CD4-positive, alpha-beta T cell treated with Interleukin-15 for 1 hour (primary cell): ENCODE data around the gene SARS2.
A peak's percentile ranks its signal among the peaks of the same experiment; 100 is the strongest.
"Not testable (repeated sequence)": the region's sequence is repeated elsewhere in the genome, so short reads cannot be mapped to it uniquely, and the experiment has no call there.

Experiments used
- DNase-seq: peaks from one replicate; pipeline ENCODE4 v3.0.0-alpha.2; 2020

The SARS2 gene, protein sequence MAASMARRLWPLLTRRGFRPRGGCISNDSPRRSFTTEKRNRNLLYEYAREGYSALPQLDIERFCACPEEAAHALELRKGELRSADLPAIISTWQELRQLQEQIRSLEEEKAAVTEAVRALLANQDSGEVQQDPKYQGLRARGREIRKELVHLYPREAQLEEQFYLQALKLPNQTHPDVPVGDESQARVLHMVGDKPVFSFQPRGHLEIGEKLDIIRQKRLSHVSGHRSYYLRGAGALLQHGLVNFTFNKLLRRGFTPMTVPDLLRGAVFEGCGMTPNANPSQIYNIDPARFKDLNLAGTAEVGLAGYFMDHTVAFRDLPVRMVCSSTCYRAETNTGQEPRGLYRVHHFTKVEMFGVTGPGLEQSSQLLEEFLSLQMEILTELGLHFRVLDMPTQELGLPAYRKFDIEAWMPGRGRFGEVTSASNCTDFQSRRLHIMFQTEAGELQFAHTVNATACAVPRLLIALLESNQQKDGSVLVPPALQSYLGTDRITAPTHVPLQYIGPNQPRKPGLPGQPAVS

DNA sequence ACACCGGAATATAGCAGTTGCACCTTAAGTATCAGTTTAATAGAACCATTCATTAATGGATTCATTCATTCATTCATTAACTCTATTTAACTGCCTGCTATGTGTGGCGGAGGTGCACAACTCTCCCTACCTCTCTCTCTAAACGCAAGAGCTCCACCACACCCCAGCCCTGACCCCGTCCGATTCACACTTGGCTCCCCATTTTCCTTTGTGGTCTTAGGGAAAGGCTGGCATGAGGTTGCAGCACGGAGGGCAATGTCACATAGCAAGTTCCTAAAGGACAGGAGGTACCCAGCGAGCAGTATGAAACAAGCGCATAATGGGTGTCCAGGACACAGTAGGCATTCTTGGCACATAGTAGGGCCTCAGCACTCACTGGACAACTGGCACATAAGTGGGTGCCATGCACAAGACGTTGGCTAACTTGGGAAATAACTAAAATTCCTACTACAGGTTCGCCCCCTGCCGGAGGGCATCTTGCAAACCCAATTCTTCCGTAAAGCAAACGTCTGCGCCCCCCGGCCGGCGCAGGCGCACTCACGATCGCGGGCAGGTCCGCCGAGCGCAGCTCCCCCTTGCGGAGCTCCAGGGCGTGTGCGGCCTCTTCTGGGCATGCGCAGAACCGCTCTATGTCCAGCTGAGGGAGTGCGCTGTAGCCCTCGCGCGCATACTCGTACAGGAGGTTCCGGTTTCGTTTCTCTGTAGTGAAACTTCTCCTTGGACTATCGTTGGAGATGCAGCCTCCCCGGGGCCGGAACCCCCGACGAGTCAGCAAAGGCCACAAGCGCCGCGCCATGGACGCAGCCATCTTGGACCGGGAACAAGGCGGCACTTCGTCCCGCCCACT is at the start of gene SARS2:
SARS2 (minus strand) TSS at position 835 of the 847 bp plus-strand sequence; CDS start at position 808, 27 bp downstream.
- DNase-seq = peak; percentile 94

DNA sequence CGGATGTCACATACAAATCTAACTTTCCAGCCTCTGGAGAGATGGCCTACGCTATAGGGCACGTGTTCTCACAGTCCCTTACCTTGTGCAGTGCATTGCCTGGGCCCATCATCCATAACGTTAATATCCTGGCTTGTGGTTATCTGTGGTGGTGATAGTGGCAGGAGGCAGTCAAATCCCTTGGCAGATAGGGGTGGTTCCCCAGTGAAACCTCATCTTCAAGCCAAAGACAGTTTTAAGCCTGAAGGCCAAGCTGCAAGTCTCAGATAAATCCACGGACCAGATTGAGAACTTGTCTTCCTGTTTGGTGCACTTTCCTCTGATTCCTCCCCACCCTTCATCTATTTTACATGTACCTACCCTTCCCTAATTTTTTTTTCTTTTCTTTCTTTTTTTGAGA is 49.2 kb upstream of the SARS2 start:
- no peak for DNase-seq

DNA sequence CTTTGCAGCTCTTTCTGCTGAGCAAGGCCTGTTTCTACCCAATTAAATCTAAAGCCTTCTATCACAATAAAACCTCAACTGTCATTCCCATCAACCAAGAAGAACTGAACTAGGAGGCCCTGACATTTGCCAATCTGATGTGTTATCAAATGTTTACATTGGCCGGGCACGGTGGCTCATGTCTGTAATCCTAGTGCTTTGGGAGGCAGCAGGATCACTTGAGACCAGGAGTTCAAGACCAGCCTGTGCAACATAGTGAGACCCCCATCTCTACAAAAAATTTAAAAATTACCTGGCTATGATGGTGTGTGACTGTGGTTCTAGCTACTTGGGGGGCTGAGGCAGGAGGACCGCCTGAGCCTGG is 47.7 kb upstream of the SARS2 start:
- DNase-seq = no peak

DNA sequence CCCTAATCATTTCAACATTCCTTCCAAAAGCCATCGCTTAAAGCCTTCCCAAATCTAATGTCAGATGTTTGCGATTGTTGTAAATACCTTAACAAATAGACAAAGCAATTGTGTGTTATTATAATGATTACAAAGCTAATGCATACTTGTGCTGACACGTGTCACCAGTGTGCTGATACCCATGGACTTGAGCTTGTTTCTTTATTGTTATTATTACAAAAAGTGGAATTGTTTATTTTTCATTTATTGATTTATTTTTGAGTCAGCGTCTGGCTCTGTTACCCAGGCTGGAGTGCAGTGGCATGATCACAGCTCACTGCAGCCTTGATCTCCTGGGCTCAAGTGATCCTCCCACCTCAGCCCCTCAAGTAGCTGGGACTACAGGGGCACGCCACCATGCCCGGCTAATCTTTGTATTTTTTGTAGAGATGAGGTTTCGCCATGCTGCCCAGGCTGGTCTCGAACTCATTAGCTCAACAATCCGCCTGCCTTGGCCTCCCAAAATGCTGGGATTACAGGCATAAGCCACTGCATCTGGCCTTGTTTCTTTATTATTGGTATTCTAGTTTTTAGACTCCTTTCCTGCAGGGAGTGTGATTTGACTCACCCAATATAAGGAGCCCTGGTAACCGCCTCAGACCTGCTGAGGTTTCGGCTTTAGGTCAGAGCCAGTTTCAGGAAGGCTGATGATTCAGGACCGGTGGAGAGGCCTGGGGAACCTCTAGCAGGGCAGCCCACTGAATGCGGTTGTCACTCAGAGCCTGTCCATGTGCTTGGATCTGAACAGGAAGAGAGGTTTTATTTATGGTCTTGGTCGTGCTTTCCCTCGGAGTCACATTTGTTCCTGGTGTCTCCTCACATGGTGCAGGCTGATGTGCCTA is 47.1 kb upstream of the SARS2 start:
- no peak for DNase-seq

DNA sequence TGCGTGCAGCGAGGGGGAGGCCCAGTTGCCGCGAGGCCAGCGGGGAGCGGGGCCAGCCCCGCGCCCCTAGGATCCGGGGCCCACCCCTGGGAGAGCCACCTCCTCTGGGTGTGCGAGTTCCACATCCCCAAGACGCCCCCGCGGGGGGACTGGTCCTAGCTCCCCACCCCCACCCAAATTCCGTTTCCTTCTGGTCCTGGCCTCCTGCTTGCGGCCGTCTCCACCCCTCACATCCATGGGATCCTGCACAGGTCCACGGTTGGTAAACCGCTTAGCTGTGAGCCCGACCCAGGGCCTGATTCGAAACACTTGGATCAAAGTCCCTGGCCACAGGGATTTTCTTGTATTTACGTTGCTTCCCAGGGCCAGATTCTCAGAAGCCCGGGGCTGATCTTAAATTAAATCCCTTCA is 45.3 kb upstream of the SARS2 start:
- DNase-seq = no peak

DNA sequence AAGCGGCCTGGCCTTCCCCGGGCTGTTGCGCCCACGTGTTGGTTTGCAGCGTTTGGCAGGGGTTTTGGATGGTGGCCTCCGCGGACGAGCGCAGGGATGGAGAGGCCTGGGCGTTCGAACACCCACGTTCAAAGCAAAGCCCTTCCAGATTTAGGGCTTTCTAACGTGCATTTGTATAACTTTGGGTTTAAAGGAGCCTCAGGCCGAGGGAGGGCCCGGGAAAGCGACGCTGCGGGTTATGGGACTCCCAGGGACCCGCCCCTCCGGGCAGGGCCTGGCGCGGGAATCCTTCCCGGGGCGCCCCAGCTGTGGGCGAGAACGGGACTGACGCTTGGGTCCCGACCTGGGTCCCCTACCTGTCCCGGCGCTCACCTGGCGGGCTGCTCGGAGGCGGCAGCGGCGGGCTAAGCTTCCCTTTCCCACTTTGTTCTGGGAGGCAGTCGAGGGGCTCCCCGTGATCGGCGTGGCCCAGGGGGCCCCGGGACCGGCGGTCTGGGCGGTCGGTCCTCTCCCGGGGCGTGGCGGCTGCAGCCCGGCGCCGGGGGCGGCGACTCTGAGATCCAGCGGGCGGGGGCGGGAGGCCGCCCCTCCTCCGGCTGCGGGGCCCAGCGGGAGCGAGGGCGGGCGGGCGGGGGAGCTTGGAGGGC is 44.8 kb upstream of the SARS2 start, which contains the start of gene FBXO17:
FBXO17 (minus strand) TSS at position 529 of the 647 bp plus-strand sequence. CDS start 25,423 bp downstream, outside the sequence.
- DNase-seq = no peak

DNA sequence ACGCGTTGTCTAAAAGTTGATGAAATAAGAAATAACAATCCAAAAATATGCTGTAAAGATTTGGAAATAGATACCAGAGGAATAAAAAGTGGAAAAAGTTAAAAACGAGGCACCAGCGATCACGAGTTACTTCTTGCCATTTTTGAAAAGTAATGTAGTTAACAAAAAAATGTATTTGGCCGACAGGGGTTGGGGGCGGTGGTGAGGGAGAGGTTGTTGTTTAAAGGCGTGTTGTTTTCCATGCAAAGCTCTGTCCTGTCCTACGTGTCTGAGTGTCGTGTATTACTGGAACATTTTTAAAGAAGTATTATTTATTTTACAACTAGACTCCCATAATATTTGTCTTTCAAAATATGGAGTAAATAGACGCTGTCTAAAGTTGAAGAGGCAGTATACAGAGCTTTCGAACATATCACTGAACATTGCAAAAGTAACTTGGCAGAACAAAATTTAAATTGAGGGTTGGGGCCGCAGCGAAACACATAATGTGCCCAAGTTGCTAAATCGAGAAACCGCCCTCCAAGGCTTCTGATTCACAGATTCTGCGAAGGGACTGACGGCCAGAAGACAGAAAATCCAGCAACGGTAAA is 44.2 kb upstream of the SARS2 start:
- no peak for DNase-seq

DNA sequence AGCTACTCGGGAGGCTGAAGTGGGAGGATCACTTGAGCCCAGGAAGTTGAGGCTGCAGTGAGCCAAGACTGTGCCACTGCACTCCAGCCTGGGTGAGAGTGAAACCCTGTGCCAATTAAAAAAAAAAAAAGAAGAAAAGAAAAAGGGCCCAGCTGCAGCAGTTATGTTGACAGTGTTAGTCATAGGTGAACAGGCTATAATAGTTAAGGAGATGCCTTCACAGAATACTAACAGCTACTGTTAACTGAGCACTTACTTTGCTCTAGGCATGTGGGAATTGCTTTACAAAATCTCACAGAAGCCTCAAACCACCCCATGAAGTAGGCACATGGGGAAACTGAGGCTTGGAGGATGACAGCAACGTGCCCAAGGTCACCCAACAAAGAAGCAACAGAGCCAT is 41.1 kb upstream of the SARS2 start:
- DNase-seq = no peak

DNA sequence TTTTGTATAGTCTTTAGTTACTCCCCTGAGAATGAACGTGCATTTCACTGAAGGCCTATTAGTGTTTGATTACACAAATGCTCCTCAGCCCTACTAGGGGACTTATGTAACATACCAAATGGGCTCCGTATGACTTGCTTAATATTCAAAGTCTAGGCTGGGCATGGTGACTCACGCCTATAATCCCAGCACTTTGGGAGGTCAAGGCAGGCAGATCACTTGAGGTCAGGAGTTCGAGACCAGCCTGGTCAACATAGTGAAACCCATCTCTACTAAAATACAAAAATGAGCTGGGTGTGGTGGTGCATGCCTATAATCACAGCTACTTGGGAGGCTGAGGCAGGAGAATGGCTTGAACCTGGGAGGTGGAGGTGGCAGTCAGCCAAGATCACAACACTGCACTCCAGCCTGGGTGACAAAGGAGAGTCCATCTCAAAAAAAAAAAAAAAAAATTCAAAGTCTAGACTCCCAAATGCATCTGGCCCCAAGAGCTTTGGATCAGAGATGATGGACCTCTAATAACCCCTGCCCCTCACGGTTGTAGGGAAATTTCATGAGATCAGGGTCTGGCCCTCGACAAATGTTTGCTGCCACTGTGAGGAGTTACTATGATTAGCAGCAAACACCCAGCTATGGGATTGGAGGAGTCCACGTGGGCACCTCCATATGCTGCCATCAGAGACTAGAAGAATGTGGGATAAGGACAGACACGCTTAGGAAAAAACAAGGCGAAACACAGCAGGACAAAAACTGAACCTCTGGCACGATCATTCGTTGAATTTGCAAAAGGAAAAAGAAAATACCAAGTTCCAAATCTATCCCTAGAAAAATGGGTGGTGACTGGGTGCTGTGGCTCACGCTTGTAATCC is 40.3 kb upstream of the SARS2 start:
- no peak for DNase-seq

DNA sequence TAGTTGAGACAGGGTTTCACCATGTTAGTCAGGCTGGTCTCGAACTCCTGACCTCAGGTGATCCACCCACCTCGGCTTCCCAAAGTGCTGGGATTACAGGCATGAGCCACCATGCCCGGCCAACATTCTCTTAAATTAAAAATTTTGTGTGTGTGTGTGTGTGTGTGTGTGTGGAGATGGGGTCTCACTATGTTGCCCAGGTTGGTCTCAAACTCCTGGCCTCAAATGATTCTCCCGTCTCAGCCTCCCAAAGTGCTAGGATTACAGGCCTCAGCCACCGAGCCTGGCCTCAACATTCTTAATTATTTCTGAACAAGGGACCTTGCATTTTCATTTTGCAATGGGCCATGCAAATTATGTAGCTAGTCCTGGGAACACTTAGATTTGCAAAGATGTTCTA is 35.6 kb upstream of the SARS2 start:
- DNase-seq = not testable (repeated sequence)

DNA sequence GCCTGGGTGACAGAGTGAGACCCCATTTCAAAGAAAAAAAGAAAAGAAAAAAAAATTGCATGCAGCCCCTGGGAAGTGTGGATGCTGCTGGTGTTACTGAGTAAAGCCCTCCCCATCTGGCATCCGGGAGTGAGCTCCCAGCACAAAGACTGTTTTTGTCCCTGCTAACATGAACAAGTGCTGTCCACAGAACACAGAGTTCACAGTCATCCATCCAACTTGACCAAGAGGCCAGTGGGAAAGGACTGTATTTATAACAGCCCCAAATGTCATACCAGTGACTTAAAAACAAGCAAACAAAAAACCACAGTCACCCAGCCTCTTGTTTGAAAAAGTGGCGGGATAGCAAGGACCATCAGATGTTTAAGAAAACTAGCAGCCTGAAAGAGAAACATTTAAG is 34.2 kb upstream of the SARS2 start:
- no peak for DNase-seq

DNA sequence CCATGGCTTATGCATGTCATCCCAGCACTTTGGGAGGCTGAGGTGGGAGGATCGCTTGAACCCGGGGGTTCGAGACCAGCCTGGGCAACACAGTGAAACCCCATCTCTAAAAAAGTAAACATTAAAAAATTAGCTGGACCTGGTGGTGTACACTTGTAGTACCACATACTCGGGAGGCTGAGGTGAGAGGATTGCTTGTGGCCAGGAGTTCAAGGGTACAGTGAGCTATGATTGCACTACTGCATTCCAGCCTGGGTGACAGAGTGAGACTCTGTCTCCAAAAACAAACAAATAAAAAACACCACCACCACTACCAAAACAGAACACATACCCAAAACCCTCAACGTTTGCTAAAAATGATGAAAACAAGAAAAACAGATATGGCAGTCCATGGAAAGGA is 29.1 kb upstream of the SARS2 start:
- no peak for DNase-seq

DNA sequence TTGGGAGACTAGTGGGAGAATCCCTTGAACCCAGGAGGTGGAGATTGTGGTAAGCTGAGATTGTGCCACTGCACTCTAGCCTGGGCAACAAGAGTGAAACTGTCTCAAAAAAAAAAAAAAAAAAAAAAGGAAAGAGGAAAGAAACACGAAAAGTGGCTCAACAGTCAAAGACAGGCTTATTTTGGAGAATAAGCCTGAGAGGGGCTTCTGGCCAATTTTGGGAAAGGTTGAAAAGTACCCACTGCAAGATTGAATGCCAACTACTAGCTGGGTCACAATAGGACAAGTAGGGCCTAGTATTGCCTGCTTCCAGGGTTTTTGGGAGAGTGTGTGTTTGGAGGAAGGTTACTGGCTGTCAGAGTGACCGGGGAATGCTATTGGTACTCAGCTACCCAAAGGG is 27.7 kb upstream of the SARS2 start:
- no peak for DNase-seq

DNA sequence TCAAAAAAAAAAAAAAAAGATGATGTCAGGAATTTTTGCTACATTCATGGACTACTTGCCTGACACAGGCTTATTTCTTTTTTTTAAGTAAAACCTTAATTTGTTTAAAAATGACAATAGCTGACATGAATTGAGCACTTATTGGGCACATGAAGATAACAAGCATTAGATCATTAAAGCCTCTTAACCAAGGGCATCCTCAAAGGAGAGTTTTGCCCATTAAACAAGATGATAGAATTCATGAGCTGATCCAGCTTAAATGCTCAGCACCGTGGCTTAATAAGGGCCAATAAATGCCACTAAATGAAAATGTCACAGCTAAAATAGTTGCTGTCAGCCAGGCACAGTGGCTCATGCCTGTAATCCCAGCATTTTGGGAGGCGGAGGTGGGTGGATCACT is 25.7 kb upstream of the SARS2 start:
- no peak for DNase-seq

DNA sequence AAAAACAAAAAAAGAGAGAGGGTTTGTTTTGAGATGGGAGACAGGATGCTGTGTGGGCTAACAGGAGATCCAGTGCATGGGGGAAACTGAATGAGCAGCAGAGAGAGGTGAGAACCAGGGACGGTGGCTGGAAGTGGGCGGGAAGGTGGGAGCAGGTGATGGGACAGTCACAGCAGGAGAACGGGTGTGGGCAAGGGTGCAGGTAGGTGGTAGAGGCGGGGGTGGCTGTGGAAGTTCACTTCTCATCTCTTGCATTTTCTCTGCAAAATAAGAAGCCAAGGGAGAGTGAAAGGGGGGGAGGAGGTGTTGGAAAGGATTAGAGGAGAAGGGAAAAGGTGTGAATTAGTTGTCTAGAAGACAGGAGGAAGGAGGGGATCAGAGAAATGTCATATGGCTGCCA is 23.1 kb upstream of the SARS2 start:
- DNase-seq = no peak

DNA sequence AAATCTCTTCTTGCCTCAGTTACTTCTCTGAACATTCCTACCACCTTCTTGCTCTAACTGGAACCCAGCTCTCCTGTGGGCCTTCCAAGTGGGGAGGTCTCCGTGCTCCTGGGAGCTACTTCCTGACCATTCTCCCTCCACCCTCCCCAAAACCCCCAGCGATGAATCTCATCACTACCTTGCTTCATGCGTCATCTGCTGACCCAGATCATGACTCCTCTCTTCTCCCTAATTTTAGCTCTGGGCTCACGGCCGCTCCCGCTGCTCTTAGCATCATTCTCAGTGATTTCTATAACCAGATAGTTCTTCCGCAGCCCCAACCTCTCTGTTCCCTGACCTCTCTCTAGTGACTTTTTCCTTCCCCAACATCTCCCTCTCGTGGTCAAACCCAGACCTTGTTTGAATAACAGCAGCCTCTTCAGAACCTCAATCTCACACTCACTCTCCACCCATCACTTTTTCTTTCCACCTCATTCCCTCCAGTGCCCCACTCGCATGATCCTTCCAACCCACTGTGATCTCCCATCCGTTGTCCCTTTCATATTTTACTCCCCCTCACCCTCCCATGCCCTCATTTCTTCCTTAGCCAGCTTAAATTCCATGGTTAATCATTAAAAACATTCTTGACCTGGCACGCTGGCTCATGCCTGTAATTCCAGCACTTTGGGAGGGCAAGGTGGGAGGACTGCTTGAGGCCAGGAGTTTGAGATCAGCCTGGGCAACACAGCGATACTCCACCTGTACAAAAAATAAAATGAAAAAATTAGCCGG is 22.0 kb upstream of the SARS2 start:
- no peak for DNase-seq

DNA sequence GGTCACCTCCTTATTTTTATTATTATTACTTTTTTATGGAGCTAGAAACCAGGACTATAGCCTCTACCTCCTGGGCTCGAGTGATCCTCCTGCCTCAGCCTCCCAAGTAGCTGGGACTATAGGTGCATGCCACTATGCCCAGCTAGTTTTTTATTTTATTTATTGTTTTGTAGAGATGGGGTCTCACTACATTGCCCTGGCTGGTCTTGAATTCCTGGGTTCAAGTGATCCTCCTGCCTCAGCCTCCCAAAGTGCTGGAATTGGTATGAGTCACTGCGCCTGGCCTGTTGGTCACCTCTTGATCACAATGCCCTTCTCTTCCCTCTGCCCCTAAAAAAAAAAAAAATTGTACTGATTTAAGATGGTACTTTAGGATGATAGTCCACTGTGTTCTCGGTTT is 20.6 kb upstream of the SARS2 start:
- no peak for DNase-seq

DNA sequence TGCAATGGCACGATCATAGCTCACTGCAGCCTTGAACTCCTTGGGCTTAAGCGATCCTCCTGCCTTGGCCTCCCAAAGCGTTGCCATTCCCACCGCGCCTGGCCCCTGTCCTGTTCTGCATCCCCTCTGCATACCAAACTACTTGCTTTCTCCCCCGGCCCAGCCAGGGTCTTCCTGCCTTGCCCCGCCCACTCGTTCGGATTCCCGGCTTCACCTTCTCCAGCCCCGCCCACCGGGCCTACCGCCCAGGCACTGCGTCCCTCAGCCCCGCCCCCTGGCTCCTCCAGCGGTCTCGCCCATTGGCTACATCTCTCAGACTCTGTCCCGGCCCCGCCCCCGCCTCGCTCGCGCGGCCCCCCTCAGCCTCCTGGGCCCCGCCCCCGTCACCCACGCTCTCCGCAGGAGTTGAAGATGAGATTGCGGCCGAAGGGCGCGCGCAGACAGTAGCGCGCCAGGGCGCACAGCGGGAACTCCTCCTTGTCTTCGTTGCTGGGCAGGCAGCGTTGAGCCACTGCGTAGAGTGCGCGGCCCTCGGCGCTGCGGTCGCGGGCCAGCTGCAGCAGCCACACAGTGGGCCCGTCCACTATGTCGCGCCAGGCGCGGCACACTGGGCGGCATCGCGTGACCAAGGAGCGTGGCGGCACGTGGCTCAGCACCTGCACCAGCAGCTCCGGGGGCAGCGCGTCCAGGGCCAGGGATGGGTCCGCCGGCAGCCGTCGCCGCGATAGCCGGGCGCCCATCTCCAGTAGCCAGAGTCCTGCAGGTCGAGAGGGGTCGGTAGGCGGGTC is 19.2 kb upstream of the SARS2 start:
- DNase-seq = peak; percentile 85
